HUES48 (cell line): ENCODE results near the gene KDM5D.

ENCODE experiments used
- H3K27ac ChIP-seq: one replicate; pipeline ENCODE4 v1.7.0; 2013; ENCODE audit warnings: low read depth, low read length, inconsistent platforms
- H3K27me3 ChIP-seq: 2 replicates; pipeline ENCODE4 v1.6.1; 2013; ENCODE audit warnings: mild to moderate bottlenecking, low read length; ENCODE audit not compliant: control insufficient read depth, insufficient read depth
- H3K36me3 ChIP-seq: 2 replicates; pipeline ENCODE4 v1.6.1; 2013; ENCODE audit warnings: low read length; ENCODE audit not compliant: control insufficient read depth, insufficient read depth
- H3K4me1 ChIP-seq: 2 replicates; pipeline ENCODE4 v1.6.1; 2013; ENCODE audit warnings: mild to moderate bottlenecking, low read length; ENCODE audit not compliant: control insufficient read depth, insufficient read depth
- H3K4me3 ChIP-seq: 2 replicates; pipeline ENCODE4 v1.5.1; 2013; ENCODE audit warnings: mild to moderate bottlenecking, low read depth, low read length
- H3K9ac ChIP-seq: 2 replicates; pipeline ENCODE4 v1.6.1; 2013; ENCODE audit warnings: mild to moderate bottlenecking, low read depth, low read length, moderate library complexity
- H3K9me3 ChIP-seq: 2 replicates; pipeline ENCODE4 v1.6.1; 2013; ENCODE audit warnings: low read length; ENCODE audit not compliant: control insufficient read depth, insufficient read depth

KDM5D gene

GRCh38 chrY:19680821-19681220 lies 63.7 kb downstream of the KDM5D start:
- Histone ChIP-seq H3K36me3 (no peaks in the 10 kb centered on the region), H3K4me3 (no peak overlapping the region), H3K9ac (no peak overlapping the region), H3K27ac (no peak overlapping the region), H3K27me3 (no peaks in the 10 kb centered on the region), H3K4me1 (no peaks in the 10 kb centered on the region), H3K9me3 (no peaks in the 10 kb centered on the region)
